Kidney tubule cell (primary cell): ENCODE measurements around the gene UBR3.
"Not testable (repeated sequence)": the region's sequence is repeated elsewhere in the genome, so short reads cannot be mapped to it uniquely, and the experiment has no call there.

Experiments used
- DNase-seq: peaks from one replicate; pipeline ENCODE4 v3.0.0-alpha.2; 2018; ENCODE audit warnings: low spot score

The UBR3 gene

GRCh38 chr2:169867579-169867978 is 40.3 kb downstream of the UBR3 start:
- no peak for DNase-seq

GRCh38 chr2:169868951-169869350 is 41.7 kb downstream of the UBR3 start:
- DNase-seq: no peak

GRCh38 chr2:169871369-169871768 is 44.1 kb downstream of the UBR3 start:
- not testable (repeated sequence) for DNase-seq

- no peak for DNase-seq
Measured at GRCh38 chr2:169871994-169872393, 44.7 kb downstream of the UBR3 start.

- peak; percentile 3 for DNase-seq
Measured at GRCh38 chr2:169877398-169877797, 50.1 kb downstream of the UBR3 start.

- no peak for DNase-seq
Measured at GRCh38 chr2:169887120-169887519, 59.9 kb downstream of the UBR3 start.

GRCh38 chr2:169891593-169892298 is 64.5 kb downstream of the UBR3 start:
- DNase-seq: peak; percentile 9

GRCh38 chr2:169892951-169893350 is 65.7 kb downstream of the UBR3 start:
- DNase-seq: no peak

- peak; percentile 12 for DNase-seq
Measured at GRCh38 chr2:169895294-169895985, 68.2 kb downstream of the UBR3 start.

- no peak for DNase-seq
Measured at GRCh38 chr2:169897834-169898233, 70.6 kb downstream of the UBR3 start.

- not testable (repeated sequence) for DNase-seq
Measured at GRCh38 chr2:169900103-169900502, 72.8 kb downstream of the UBR3 start.

GRCh38 chr2:169900686-169901085 is 73.4 kb downstream of the UBR3 start:
- DNase-seq: no peak

GRCh38 chr2:169906731-169907130 is 79.5 kb downstream of the UBR3 start:
- no peak for DNase-seq

GRCh38 chr2:169909376-169909775 is 82.1 kb downstream of the UBR3 start:
- DNase-seq: no peak

- no peak for DNase-seq
Measured at GRCh38 chr2:169910109-169910799, 83.0 kb downstream of the UBR3 start.

- no peak for DNase-seq
Measured at GRCh38 chr2:169911119-169911518, 83.9 kb downstream of the UBR3 start.

GRCh38 chr2:169916623-169917022 is 89.4 kb downstream of the UBR3 start:
- DNase-seq: no peak

- no peak for DNase-seq
Measured at GRCh38 chr2:169923977-169924376, 96.7 kb downstream of the UBR3 start.

- DNase-seq: no peak
Measured at GRCh38 chr2:169925968-169926367, 98.7 kb downstream of the UBR3 start.

GRCh38 chr2:169928463-169928864 is 101.2 kb downstream of the UBR3 start:
- DNase-seq: peak; percentile 55

GRCh38 chr2:169933124-169933711 is 106.0 kb downstream of the UBR3 start:
- peak; percentile 53 for DNase-seq

GRCh38 chr2:169936652-169937051 is 109.4 kb downstream of the UBR3 start:
- DNase-seq: not testable (repeated sequence)

GRCh38 chr2:169945515-169945914 is 118.3 kb downstream of the UBR3 start:
- no peak for DNase-seq
